Esophagus squamous epithelium (tissue), 4 donors: ENCODE results near the gene ZNF285.

ENCODE experiments used
- CTCF ChIP-seq, 6 experiments: fragments of 450-650 bp in 4 of 6; fragments of 200-600 bp in 2 of 6; sonication (generic) in 2 of 6; IDR thresholded peaks; one replicate each; pipeline ENCODE4 v1.5.1; 2016 to 2019; ENCODE audit warnings: antibody characterized with exemption in 6 of 6, mild to moderate bottlenecking in 4 of 6, moderate library complexity in 4 of 6
- POLR2A ChIP-seq, 4 donors: fragments of 450-650 bp; IDR thresholded peaks; one replicate each; pipeline ENCODE4 v1.6.1; 2017; ENCODE audit warnings: antibody characterized with exemption in 4 of 4, mild to moderate bottlenecking in 4 of 4, moderate library complexity in 3 of 4

GRCh38 chr19:44345959-44346358, 55.4 kb downstream of the ZNF285 start:
- TF ChIP-seq POLR2A (IDR thresholded peaks at IDR 0.05) (no peak), CTCF (IDR thresholded peaks at IDR 0.05) (no peak)
